GM23338 (cell line): Measurements from ENCODE around the gene LPP.

Experiments
- CREB1 ChIP-seq: fragments of 250-450 bp; sonication (Bioruptor Pico); IDR thresholded peaks from 2 replicates; pipeline ENCODE4 v1.5.0; 2020; ENCODE audit warnings: low read depth, mild to moderate bottlenecking, moderate library complexity
- EZH2 ChIP-seq: fragments of 200-600 bp; sonication (generic); IDR thresholded peaks from one replicate; pipeline ENCODE4 v1.8.0; 2017; ENCODE audit warnings: antibody characterized with exemption, mild to moderate bottlenecking, low read depth; ENCODE audit not compliant: unreplicated experiment
- EZH2phosphoT487 ChIP-seq: fragments of 200-600 bp; sonication (generic); IDR thresholded peaks from one replicate; pipeline ENCODE4 v1.8.1; 2018; ENCODE audit warnings: antibody characterized with exemption; ENCODE audit not compliant: unreplicated experiment
- JUNB ChIP-seq: IDR thresholded peaks from one replicate; pipeline ENCODE4 v1.6.1; 2016; ENCODE audit warnings: antibody characterized with exemption; ENCODE audit not compliant: unreplicated experiment
- NANOG ChIP-seq: IDR thresholded peaks from 2 replicates; pipeline ENCODE4 v1.6.1; 2016; ENCODE audit warnings: antibody characterized with exemption, borderline replicate concordance
- POLR2AphosphoS5 ChIP-seq: IDR thresholded peaks from 2 replicates; pipeline ENCODE4 v1.6.1; 2016; ENCODE audit warnings: antibody characterized with exemption, low read depth
- STAT1 ChIP-seq: IDR thresholded peaks from one replicate; pipeline ENCODE4 v1.6.1; 2016; ENCODE audit warnings: antibody characterized with exemption; ENCODE audit not compliant: unreplicated experiment
- ZNF114 ChIP-seq: fragments of 250-450 bp; sonication (Bioruptor Pico); IDR thresholded peaks from 2 replicates; pipeline ENCODE4 v1.5.0; 2020; ENCODE audit warnings: mild to moderate bottlenecking, moderate library complexity
- ZNF331 ChIP-seq: fragments of 250-450 bp; sonication (Bioruptor Pico); IDR thresholded peaks from 2 replicates; pipeline ENCODE4 v1.5.0; 2020; ENCODE audit warnings: low read depth, mild to moderate bottlenecking, moderate library complexity
- TF ChIP-seq, protein P1 (sequence below), 2 experiments: fragments of 200-600 bp in 1 of 2; sonication (generic) in 1 of 2; conservative IDR thresholded peaks; 2 replicates each; pipeline versions ENCODE4 v1.5.1 to v1.6.1; 2016 to 2017; ENCODE audit warnings: antibody characterized with exemption in 2 of 2, low read depth in 2 of 2, mild to moderate bottlenecking in 2 of 2, moderate library complexity in 1 of 2
- TF ChIP-seq, protein P2 (sequence below): IDR thresholded peaks from one replicate; pipeline ENCODE4 v1.6.1; 2018; ENCODE audit warnings: antibody characterized with exemption; ENCODE audit not compliant: unreplicated experiment
- TF ChIP-seq, protein P3 (sequence below): IDR thresholded peaks from 2 replicates; pipeline ENCODE4 v1.6.1; 2016; ENCODE audit warnings: antibody characterized with exemption
- TF ChIP-seq, protein P4 (sequence below): fragments of 250-450 bp; sonication (Bioruptor Pico); IDR thresholded peaks from 2 replicates; pipeline ENCODE4 v1.5.0; 2020; ENCODE audit warnings: mild to moderate bottlenecking, moderate library complexity

DNA sequence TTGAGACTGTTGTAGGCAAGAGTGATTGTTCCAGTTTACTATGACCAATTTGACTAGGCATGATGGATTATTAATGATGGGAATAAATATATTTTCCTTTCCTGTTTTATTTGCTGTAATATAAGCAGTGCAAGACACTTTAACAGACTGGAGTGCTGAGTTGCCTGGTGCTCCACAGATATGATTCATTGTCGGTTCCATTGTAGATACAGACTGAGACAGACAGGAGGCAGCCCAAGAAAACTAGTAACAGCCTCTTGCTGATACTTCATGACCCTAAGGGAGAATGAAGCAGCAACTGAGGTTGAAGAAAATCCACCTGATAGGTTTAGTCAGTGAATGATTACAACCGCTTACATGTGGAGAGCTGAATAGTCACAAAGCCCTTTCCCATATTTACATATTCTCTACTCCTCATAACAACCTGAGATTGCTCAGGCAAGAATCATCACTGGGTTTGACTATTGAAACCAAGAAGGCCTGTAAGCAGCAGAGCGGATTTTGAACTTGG lies 782.7 kb downstream of the LPP start:
- TF ChIP-seq CREB1 (CRISPR knock-in tag) (no peak), ZNF331 (CRISPR knock-in tag) (no peak), EZH2 (no peak), EZH2phosphoT487 (no peak), POLR2AphosphoS5 (no peak), JUNB (no peak), STAT1 (no peak), NANOG (no peak), ZNF114 (CRISPR knock-in tag) (no peak)
- TF ChIP-seq, protein P1, sequence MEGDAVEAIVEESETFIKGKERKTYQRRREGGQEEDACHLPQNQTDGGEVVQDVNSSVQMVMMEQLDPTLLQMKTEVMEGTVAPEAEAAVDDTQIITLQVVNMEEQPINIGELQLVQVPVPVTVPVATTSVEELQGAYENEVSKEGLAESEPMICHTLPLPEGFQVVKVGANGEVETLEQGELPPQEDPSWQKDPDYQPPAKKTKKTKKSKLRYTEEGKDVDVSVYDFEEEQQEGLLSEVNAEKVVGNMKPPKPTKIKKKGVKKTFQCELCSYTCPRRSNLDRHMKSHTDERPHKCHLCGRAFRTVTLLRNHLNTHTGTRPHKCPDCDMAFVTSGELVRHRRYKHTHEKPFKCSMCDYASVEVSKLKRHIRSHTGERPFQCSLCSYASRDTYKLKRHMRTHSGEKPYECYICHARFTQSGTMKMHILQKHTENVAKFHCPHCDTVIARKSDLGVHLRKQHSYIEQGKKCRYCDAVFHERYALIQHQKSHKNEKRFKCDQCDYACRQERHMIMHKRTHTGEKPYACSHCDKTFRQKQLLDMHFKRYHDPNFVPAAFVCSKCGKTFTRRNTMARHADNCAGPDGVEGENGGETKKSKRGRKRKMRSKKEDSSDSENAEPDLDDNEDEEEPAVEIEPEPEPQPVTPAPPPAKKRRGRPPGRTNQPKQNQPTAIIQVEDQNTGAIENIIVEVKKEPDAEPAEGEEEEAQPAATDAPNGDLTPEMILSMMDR (conservative IDR thresholded peaks at IDR 0.05; ENCODE audit: low read depth in 2 of 2) = no peak
- TF ChIP-seq, protein P2, sequence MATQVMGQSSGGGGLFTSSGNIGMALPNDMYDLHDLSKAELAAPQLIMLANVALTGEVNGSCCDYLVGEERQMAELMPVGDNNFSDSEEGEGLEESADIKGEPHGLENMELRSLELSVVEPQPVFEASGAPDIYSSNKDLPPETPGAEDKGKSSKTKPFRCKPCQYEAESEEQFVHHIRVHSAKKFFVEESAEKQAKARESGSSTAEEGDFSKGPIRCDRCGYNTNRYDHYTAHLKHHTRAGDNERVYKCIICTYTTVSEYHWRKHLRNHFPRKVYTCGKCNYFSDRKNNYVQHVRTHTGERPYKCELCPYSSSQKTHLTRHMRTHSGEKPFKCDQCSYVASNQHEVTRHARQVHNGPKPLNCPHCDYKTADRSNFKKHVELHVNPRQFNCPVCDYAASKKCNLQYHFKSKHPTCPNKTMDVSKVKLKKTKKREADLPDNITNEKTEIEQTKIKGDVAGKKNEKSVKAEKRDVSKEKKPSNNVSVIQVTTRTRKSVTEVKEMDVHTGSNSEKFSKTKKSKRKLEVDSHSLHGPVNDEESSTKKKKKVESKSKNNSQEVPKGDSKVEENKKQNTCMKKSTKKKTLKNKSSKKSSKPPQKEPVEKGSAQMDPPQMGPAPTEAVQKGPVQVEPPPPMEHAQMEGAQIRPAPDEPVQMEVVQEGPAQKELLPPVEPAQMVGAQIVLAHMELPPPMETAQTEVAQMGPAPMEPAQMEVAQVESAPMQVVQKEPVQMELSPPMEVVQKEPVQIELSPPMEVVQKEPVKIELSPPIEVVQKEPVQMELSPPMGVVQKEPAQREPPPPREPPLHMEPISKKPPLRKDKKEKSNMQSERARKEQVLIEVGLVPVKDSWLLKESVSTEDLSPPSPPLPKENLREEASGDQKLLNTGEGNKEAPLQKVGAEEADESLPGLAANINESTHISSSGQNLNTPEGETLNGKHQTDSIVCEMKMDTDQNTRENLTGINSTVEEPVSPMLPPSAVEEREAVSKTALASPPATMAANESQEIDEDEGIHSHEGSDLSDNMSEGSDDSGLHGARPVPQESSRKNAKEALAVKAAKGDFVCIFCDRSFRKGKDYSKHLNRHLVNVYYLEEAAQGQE = no peak
- TF ChIP-seq, protein P3, sequence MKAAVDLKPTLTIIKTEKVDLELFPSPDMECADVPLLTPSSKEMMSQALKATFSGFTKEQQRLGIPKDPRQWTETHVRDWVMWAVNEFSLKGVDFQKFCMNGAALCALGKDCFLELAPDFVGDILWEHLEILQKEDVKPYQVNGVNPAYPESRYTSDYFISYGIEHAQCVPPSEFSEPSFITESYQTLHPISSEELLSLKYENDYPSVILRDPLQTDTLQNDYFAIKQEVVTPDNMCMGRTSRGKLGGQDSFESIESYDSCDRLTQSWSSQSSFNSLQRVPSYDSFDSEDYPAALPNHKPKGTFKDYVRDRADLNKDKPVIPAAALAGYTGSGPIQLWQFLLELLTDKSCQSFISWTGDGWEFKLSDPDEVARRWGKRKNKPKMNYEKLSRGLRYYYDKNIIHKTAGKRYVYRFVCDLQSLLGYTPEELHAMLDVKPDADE = no peak
- TF ChIP-seq, protein P4, sequence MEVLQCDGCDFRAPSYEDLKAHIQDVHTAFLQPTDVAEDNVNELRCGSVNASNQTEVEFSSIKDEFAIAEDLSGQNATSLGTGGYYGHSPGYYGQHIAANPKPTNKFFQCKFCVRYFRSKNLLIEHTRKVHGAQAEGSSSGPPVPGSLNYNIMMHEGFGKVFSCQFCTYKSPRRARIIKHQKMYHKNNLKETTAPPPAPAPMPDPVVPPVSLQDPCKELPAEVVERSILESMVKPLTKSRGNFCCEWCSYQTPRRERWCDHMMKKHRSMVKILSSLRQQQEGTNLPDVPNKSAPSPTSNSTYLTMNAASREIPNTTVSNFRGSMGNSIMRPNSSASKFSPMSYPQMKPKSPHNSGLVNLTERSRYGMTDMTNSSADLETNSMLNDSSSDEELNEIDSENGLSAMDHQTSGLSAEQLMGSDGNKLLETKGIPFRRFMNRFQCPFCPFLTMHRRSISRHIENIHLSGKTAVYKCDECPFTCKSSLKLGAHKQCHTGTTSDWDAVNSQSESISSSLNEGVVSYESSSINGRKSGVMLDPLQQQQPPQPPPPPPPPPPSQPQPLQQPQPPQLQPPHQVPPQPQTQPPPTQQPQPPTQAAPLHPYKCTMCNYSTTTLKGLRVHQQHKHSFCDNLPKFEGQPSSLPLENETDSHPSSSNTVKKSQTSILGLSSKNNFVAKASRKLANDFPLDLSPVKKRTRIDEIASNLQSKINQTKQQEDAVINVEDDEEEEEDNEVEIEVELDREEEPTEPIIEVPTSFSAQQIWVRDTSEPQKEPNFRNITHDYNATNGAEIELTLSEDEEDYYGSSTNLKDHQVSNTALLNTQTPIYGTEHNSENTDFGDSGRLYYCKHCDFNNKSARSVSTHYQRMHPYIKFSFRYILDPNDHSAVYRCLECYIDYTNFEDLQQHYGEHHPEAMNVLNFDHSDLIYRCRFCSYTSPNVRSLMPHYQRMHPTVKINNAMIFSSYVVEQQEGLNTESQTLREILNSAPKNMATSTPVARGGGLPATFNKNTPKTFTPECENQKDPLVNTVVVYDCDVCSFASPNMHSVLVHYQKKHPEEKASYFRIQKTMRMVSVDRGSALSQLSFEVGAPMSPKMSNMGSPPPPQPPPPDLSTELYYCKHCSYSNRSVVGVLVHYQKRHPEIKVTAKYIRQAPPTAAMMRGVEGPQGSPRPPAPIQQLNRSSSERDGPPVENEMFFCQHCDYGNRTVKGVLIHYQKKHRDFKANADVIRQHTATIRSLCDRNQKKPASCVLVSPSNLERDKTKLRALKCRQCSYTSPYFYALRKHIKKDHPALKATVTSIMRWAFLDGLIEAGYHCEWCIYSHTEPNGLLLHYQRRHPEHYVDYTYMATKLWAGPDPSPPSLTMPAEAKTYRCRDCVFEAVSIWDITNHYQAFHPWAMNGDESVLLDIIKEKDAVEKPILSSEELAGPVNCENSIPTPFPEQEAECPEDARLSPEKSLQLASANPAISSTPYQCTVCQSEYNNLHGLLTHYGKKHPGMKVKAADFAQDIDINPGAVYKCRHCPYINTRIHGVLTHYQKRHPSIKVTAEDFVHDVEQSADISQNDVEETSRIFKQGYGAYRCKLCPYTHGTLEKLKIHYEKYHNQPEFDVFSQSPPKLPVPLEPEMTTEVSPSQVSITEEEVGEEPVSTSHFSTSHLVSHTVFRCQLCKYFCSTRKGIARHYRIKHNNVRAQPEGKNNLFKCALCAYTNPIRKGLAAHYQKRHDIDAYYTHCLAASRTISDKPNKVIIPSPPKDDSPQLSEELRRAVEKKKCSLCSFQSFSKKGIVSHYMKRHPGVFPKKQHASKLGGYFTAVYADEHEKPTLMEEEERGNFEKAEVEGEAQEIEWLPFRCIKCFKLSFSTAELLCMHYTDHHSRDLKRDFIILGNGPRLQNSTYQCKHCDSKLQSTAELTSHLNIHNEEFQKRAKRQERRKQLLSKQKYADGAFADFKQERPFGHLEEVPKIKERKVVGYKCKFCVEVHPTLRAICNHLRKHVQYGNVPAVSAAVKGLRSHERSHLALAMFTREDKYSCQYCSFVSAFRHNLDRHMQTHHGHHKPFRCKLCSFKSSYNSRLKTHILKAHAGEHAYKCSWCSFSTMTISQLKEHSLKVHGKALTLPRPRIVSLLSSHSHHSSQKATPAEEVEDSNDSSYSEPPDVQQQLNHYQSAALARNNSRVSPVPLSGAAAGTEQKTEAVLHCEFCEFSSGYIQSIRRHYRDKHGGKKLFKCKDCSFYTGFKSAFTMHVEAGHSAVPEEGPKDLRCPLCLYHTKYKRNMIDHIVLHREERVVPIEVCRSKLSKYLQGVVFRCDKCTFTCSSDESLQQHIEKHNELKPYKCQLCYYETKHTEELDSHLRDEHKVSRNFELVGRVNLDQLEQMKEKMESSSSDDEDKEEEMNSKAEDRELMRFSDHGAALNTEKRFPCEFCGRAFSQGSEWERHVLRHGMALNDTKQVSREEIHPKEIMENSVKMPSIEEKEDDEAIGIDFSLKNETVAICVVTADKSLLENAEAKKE (CRISPR knock-in tag) = no peak
